ENCODE data around the gene IPO7. TPM values are rescaled to one million over a fixed set of nuclear protein-coding genes. Genes with fewer than 3 reads are reported as not detected.
"Not testable (repeated sequence)": the region's sequence is repeated elsewhere in the genome, so short reads cannot be mapped to it uniquely, and the experiment has no call there.

IPO7 gene
- total RNA-seq, 6 experiments from 2014 or later: 33.2 to 53.6 (median 45.0) TPM

GRCh38 chr11:9396310-9396709 is 11.9 kb downstream of the IPO7 start:
- intact Hi-C loops (cut with DNase I): no loop called here
- DNase-seq (no peak), ATAC-seq (no peak)
- TF ChIP-seq, protein P1, sequence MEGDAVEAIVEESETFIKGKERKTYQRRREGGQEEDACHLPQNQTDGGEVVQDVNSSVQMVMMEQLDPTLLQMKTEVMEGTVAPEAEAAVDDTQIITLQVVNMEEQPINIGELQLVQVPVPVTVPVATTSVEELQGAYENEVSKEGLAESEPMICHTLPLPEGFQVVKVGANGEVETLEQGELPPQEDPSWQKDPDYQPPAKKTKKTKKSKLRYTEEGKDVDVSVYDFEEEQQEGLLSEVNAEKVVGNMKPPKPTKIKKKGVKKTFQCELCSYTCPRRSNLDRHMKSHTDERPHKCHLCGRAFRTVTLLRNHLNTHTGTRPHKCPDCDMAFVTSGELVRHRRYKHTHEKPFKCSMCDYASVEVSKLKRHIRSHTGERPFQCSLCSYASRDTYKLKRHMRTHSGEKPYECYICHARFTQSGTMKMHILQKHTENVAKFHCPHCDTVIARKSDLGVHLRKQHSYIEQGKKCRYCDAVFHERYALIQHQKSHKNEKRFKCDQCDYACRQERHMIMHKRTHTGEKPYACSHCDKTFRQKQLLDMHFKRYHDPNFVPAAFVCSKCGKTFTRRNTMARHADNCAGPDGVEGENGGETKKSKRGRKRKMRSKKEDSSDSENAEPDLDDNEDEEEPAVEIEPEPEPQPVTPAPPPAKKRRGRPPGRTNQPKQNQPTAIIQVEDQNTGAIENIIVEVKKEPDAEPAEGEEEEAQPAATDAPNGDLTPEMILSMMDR (IDR thresholded peaks at IDR 0.05): no peak
- H3K36me3 ChIP-seq: no peaks in the 10 kb centered on the region
- H3K27me3 ChIP-seq: no peaks in the 10 kb centered on the region
- no peaks in the 10 kb centered on the region for H3K9me3 ChIP-seq
- WGBS (ENCODE audit: insufficient coverage, low coverage, low lambda C conversion rate, missing lambda C conversion rate): 94% methylated on average over 9 of the region's 10 CpGs
- H3K4me3 ChIP-seq: no peak overlapping the region
- H3K27ac ChIP-seq: no peak overlapping the region
- H3K4me1 ChIP-seq: peaks cover 0 to 2% (median 0%) of the 10 kb centered on the region in 4 donors

DNA sequence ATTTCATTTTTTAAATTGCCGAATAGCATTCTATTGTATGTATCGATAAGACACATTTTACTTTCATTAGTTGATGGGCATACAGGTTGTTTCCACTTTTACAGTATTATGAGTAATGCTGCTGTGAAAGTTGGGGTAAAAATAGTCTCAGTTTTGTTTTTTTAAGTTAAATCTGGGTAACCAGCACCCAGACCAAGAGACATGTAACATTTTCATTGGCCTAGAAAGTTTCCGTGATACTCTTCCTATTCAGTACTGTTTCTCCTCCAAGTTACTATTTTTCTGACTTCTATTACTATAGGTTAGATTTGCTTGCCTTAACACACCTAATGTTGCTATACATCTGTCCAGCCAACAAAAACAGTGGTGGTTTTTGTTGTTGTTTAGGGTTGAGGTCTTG is 12.3 kb downstream of the IPO7 start:
- Histone ChIP-seq H3K36me3 (no peaks in the 10 kb centered on the region), H3K27ac (no peak overlapping the region), H3K27me3 (no peaks in the 10 kb centered on the region), H3K4me1 (peaks cover 0 to 2% (median 0%) of the 10 kb centered on the region in 4 donors), H3K4me3 (no peak overlapping the region), H3K9me3 (no peaks in the 10 kb centered on the region)
- no peak for ATAC-seq
- intact Hi-C loops (cut with DNase I): no loop called here
- WGBS (ENCODE audit: insufficient coverage, low coverage, low lambda C conversion rate, missing lambda C conversion rate): 95% methylated on average over 3 of the region's 3 CpGs
- no peak for TF ChIP-seq POLR2A (IDR thresholded peaks at IDR 0.05)
- TF ChIP-seq, protein P1 (IDR thresholded peaks at IDR 0.05): no peak
- no peak for DNase-seq

DNA sequence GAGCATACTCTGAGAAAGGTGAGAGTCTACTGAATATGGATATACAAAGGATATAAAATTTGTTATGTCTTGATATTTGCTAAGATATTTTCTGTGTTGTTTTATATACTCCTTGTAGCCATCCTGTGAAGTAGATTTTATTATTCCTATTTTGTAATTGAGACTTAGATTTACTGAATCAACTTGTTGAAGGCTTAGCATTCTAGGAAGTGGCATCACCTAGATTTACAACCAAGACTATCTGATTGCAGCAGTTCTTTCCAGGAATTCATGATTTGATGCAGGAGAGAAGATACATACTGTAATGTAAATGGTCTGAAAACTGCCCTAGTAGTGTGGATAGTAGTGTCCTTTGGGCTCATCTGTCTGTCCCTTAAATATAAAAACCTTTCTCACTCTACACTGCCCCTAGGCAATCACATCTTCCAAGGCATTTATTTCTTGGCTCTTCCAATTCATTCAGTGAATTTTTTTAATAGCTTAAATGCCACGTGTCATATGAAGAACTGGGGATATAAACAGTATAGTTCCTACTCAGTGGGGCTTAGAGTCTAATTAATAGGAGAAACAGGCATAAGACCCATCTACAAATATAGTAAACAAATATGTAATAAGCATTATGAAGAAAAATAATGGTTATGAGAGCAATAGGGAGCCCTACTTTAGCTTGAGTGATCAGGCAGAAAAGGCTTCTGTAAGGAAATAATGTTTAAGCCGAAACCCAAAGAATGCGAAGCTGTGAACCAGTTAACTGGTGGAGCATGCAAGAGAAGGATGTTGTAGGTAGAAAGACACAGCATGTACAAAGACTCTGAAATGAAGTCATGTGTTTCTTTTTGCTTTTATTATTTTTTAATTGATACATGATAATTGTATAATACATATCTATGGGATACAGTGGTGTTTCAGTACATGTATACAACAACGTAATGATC is 13.6 kb downstream of the IPO7 start:
- no peak for ATAC-seq
- TF ChIP-seq, protein P1 (IDR thresholded peaks at IDR 0.05): no peak
- TF ChIP-seq POLR2A (IDR thresholded peaks at IDR 0.05): no peak
- H3K4me3 ChIP-seq: no peak overlapping the region
- no peak overlapping the region for H3K27ac ChIP-seq
- H3K4me1 ChIP-seq: peaks cover 0 to 2% (median 0%) of the 10 kb centered on the region in 4 donors
- intact Hi-C loops (cut with DNase I): no loop called here
- no peaks in the 10 kb centered on the region for H3K9me3 ChIP-seq
- H3K27me3 ChIP-seq: no peaks in the 10 kb centered on the region
- WGBS (ENCODE audit: insufficient coverage, low coverage, low lambda C conversion rate, missing lambda C conversion rate): 84% methylated on average over 4 of the region's 4 CpGs
- H3K36me3 ChIP-seq: no peaks in the 10 kb centered on the region
- no peak for DNase-seq

DNA sequence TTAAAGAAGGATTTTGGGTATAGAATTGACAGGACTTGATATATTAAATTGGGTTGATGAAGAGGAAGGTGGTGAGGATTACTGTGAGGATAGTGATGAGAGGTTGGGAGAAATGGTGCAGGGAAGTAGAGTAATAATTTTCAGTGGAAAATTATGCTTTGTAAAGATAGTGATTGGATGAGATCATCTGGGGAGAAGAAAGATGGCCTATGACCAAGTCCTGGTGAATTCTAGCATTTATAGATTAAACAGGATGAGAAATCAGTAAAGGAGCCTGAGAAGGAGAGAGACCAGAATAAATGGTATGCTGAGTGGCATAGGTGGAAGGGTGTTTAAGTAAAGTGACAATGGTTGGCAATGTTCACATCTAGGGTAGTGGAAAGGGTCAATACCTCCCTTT is 15.0 kb downstream of the IPO7 start:
- Histone ChIP-seq H3K27ac (no peak overlapping the region), H3K27me3 (no peaks in the 10 kb centered on the region), H3K9me3 (no peaks in the 10 kb centered on the region), H3K36me3 (peaks cover 0 to 2% (median 0%) of the 10 kb centered on the region in 4 donors), H3K4me3 (no peak overlapping the region), H3K4me1 (no peaks in the 10 kb centered on the region)
- intact Hi-C loops (cut with DNase I): no loop called here
- DNase-seq: no peak
- TF ChIP-seq, protein P1 (IDR thresholded peaks at IDR 0.05): no peak
- TF ChIP-seq POLR2A (IDR thresholded peaks at IDR 0.05): no peak
- ATAC-seq: no peak

DNA sequence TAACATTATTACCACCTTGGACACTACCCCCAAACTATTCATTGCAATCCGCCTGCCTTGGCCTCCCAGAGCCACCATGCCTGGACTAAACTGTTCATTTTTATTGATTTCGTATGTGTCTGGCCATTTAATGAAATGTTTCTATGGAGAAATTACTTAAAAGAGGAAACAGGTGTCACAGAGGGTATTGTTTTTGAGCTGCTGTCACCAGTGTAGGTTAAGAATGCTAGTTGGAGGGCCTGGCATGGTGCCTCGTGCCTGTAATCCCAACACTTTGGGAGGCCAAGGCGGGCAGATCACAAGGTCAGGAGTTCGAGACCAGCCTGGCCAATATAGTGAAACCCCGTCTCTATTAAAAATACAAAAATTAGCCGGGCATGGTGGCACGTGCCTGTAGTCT is 17.4 kb downstream of the IPO7 start:
- H3K9me3 ChIP-seq; H3K36me3 ChIP-seq; intact Hi-C loops (cut with DNase I); H3K4me3 ChIP-seq; H3K27ac ChIP-seq; H3K27me3 ChIP-seq; DNase-seq; ATAC-seq; H3K4me1 ChIP-seq: not testable (repeated sequence)
- 74% methylated on average over 5 of the region's 8 CpGs for WGBS (ENCODE audit: insufficient coverage, low coverage, low lambda C conversion rate, missing lambda C conversion rate)

Measured in right lobe of liver (tissue), 6 donors.